Adrenal gland (tissue), 12 donors: ENCODE measurements around the gene AFMID. TPM values are rescaled to one million over a fixed set of nuclear protein-coding genes. Genes with fewer than 3 reads are reported as not detected.

Experiments used
- DNase-seq, 7 donors: peaks; one replicate each; pipeline ENCODE4 v3.0.0-alpha.2; 2019 to 2020
- H3K27ac ChIP-seq, 5 donors: fragments of 200-600 bp; sonication (generic) in 4 of 5; 1 replicate in 3 of 5; 2 replicates in 2 of 5; pipeline versions ENCODE4 v1.5.1 to v1.8.0; 2016 to 2020; ENCODE audit warnings: mild to moderate bottlenecking in 1 of 5
- H3K27me3 ChIP-seq: fragments of 200-600 bp; 2 replicates; pipeline ENCODE4 v1.8.0; 2021
- H3K36me3 ChIP-seq, 2 donors: fragments of 200-600 bp; replicated peaks in 1 of 2; 1 replicate in 1 of 2; 2 replicates in 1 of 2; pipeline versions ENCODE4 v1.5.1 to v1.8.0; 2018 to 2022
- H3K4me1 ChIP-seq, 2 donors: fragments of 200-600 bp; replicated peaks in 1 of 2; 1 replicate in 1 of 2; 2 replicates in 1 of 2; pipeline versions ENCODE4 v1.5.1 to v1.8.0; 2018 to 2021
- H3K4me3 ChIP-seq, 4 donors: fragments of 200-600 bp; sonication (generic) in 3 of 4; one replicate each; pipeline ENCODE4 v1.5.1; 2016 to 2018
- H3K9me3 ChIP-seq, 3 donors: fragments of 200-600 bp; sonication (generic) in 1 of 3; replicated peaks in 1 of 3; 1 replicate in 2 of 3; 2 replicates in 1 of 3; pipeline versions ENCODE4 v1.5.1 to v1.8.0; 2016 to 2021
- POLR2A ChIP-seq, 2 donors: fragments of 450-650 bp; IDR thresholded peaks; one replicate each; pipeline ENCODE4 v1.6.1; 2017; ENCODE audit warnings: antibody characterized with exemption in 2 of 2, mild to moderate bottlenecking in 2 of 2, moderate library complexity in 1 of 2
- WGBS, 4 donors: extraction: QIAGEN DNeasy Blood & Tissue Kit in 2 of 4; methylation state at CpG; one replicate each; pipeline versions ENCODE4 v1.1.5 to v1.1.7; 2013 to 2017; 5-methylcytosine and 5-hydroxymethylcytosine counted together
- intact Hi-C, 2 donors: fragments of 100-400 bp; cut with DNase I; formaldehyde crosslinking; loops; one replicate each; pipeline versions ENCODE4 v1.14.1 to v1.15.0; 2022 to 2023
- polyA plus RNA-seq, 3 donors: library from polyadenylated mRNA; stranded (reverse); fragments of 200-250 nt in 2 of 3; fragments of 350-450 nt in 1 of 3; fragmentation: Illumina TruSeq in 1 of 3; extraction: RNeasy Lipid Tissue Mini Kit (QIAGEN cat#74804) in 1 of 3; gene quantifications; one replicate each; pipeline ENCODE4 v1.2.3, GENCODE V29; 2013 to 2014
- total RNA-seq, 9 donors: library from RNA; depleted of rRNA in 4 of 9; stranded (reverse); fragments of >200 nt in 4 of 9; fragments of 120-200 nt in 1 of 9; fragmentation: NEBNext Ultra II Directional in 1 of 9; extraction: Animal tissue kit (Norgen Biotek cat#: 25700) in 1 of 9; gene quantifications; one replicate each; pipeline versions ENCODE4 v1.1.0 to v1.2.4, GENCODE V29; 2013 to 2023
- TF ChIP-seq, protein P1 (sequence below), 6 experiments: fragments of 450-650 bp in 4 of 6; fragments of 200-600 bp in 2 of 6; sonication (generic) in 1 of 6; IDR thresholded peaks; 1 replicate in 5 of 6; 2 replicates in 1 of 6; pipeline versions ENCODE4 v1.5.1 to v1.8.0; 2016 to 2021; ENCODE audit warnings: antibody characterized with exemption in 6 of 6, mild to moderate bottlenecking in 2 of 6, moderate library complexity in 1 of 6
- donor health status: healthy with polysubstance abuse.
- donor health status: Bipolar disorder and iron deficiency.
- donor health status: DM: yes; HTN: yes; CAD: no.
- donor health status: DM: no; HTN: no; CAD: no.
- donor health status: DM: no; HTN: no; CAD: no.
- donor health status: DM: yes; HTN: yes; CAD: no.

Gene AFMID
- total and polyA plus RNA-seq, 12 donors, result 4.5 to 32.9 (median 16.9) TPM

GRCh38 chr17:78208486-78208885, 21.3 kb downstream of the AFMID start:
- H3K4me1 ChIP-seq, result no peaks in the 10 kb centered on the region
- no peak overlapping the region for H3K4me3 ChIP-seq
- intact Hi-C loops, result no loop called here
- H3K36me3 ChIP-seq, result no peaks in the 10 kb centered on the region
- TF ChIP-seq, protein P1, sequence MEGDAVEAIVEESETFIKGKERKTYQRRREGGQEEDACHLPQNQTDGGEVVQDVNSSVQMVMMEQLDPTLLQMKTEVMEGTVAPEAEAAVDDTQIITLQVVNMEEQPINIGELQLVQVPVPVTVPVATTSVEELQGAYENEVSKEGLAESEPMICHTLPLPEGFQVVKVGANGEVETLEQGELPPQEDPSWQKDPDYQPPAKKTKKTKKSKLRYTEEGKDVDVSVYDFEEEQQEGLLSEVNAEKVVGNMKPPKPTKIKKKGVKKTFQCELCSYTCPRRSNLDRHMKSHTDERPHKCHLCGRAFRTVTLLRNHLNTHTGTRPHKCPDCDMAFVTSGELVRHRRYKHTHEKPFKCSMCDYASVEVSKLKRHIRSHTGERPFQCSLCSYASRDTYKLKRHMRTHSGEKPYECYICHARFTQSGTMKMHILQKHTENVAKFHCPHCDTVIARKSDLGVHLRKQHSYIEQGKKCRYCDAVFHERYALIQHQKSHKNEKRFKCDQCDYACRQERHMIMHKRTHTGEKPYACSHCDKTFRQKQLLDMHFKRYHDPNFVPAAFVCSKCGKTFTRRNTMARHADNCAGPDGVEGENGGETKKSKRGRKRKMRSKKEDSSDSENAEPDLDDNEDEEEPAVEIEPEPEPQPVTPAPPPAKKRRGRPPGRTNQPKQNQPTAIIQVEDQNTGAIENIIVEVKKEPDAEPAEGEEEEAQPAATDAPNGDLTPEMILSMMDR (IDR thresholded peaks at IDR 0.05), result no peak
- no peak for TF ChIP-seq POLR2A (IDR thresholded peaks at IDR 0.05)
- no peak for DNase-seq
- H3K27ac ChIP-seq, result no peak overlapping the region
- no peaks in the 10 kb centered on the region for H3K9me3 ChIP-seq
- no peaks in the 10 kb centered on the region for H3K27me3 ChIP-seq
- WGBS, 4 donors, result 64 to 86% (median 78%) methylated on average over 3 of the region's 3 CpGs

DNA sequence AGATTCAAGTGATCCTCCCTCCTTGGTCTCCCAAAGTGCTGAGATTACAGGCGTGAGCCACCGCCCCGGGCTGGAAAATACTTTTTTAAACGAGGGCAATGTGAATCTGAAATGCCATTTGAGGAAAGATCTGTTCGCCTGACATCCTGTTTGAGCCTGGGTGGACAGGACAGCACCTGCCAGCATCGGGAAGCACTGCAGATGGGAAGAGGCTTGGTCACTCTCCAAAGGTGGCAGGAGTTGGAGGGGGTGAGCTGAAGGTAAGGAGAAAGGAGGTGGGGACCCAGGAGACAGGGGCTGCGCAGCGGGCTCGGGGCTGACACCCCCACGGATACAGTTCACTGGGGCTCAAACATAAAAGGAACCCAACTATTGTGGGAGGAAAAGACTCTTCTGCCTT, 22.9 kb downstream of the AFMID start:
- Histone ChIP-seq H3K4me1 (peaks cover 5 to 6% of the 10 kb centered on the region in 2 donors), H3K36me3 (no peaks in the 10 kb centered on the region), H3K9me3 (no peaks in the 10 kb centered on the region), H3K27ac (no peak overlapping the region), H3K27me3 (no peaks in the 10 kb centered on the region), H3K4me3 (no peak overlapping the region)
- WGBS, 4 donors, result 67 to 81% (median 74%) methylated on average over 10 of the region's 10 CpGs
- intact Hi-C loops, result no loop called here
- DNase-seq, result no peak
- TF ChIP-seq, protein P1 (IDR thresholded peaks at IDR 0.05), result no peak
- TF ChIP-seq POLR2A (IDR thresholded peaks at IDR 0.05), result no peak

- Histone ChIP-seq H3K4me1 (peaks cover 5 to 6% of the 10 kb centered on the region in 2 donors), H3K36me3 (no peaks in the 10 kb centered on the region), H3K9me3 (no peaks in the 10 kb centered on the region), H3K27me3 (no peaks in the 10 kb centered on the region), H3K27ac (no peak overlapping the region), H3K4me3 (no peak overlapping the region)
- 69 to 89% (median 84%) methylated on average over 11 of the region's 11 CpGs for WGBS, 4 donors
- intact Hi-C loops, result no loop called here
- DNase-seq, result no peak
- TF ChIP-seq, protein P1 (IDR thresholded peaks at IDR 0.05), result no peak
Measured at GRCh38 chr17:78211032-78211431, 23.9 kb downstream of the AFMID start.

DNA sequence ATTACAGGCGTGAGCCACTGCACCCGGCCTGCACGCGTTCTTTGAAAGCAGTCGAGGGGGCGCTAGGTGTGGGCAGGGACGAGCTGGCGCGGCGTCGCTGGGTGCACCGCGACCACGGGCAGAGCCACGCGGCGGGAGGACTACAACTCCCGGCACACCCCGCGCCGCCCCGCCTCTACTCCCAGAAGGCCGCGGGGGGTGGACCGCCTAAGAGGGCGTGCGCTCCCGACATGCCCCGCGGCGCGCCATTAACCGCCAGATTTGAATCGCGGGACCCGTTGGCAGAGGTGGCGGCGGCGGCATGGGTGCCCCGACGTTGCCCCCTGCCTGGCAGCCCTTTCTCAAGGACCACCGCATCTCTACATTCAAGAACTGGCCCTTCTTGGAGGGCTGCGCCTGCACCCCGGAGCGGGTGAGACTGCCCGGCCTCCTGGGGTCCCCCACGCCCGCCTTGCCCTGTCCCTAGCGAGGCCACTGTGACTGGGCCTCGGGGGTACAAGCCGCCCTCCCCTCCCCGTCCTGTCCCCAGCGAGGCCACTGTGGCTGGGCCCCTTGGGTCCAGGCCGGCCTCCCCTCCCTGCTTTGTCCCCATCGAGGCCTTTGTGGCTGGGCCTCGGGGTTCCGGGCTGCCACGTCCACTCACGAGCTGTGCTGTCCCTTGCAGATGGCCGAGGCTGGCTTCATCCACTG, 27.0 kb downstream of the AFMID start, which contains the start of gene BIRC5:
BIRC5 (plus strand) TSS at position 238 of the 690 bp plus-strand sequence; CDS start at position 302, 64 bp downstream.
- H3K27me3 ChIP-seq, result no peaks in the 10 kb centered on the region
- DNase-seq, result peak; percentile 77 to 90 (median 88)
- H3K9me3 ChIP-seq, result no peaks in the 10 kb centered on the region
- H3K4me3 ChIP-seq, result peak within 1 kb of the TSS in 2 of 4 donors; percentile 10 to 27
- WGBS, 4 donors, result 0 to 1% (median 0%) methylated on average over 1 to 60 of the region's 60 CpGs
- H3K27ac ChIP-seq, result no peak within 1 kb of the TSS
- no peaks in the 10 kb centered on the region for H3K36me3 ChIP-seq
- peaks cover 5 to 6% of the 10 kb centered on the region in 2 donors for H3K4me1 ChIP-seq
- TF ChIP-seq, protein P1 (IDR thresholded peaks at IDR 0.05), result no peak
- TF ChIP-seq POLR2A (IDR thresholded peaks at IDR 0.05), result no peak
- intact Hi-C loops, result no loop called here
